ENCODE data around the gene LSM7. TPM values are rescaled to one million over a fixed set of nuclear protein-coding genes. Genes with fewer than 3 reads are reported as not detected.

LSM7 gene
- total and polyA plus RNA-seq, 2 of the 13 experiments (the other 11 are each of a cell fraction or from before 2014, with no cell fraction given): 140 to 205 TPM

DNA sequence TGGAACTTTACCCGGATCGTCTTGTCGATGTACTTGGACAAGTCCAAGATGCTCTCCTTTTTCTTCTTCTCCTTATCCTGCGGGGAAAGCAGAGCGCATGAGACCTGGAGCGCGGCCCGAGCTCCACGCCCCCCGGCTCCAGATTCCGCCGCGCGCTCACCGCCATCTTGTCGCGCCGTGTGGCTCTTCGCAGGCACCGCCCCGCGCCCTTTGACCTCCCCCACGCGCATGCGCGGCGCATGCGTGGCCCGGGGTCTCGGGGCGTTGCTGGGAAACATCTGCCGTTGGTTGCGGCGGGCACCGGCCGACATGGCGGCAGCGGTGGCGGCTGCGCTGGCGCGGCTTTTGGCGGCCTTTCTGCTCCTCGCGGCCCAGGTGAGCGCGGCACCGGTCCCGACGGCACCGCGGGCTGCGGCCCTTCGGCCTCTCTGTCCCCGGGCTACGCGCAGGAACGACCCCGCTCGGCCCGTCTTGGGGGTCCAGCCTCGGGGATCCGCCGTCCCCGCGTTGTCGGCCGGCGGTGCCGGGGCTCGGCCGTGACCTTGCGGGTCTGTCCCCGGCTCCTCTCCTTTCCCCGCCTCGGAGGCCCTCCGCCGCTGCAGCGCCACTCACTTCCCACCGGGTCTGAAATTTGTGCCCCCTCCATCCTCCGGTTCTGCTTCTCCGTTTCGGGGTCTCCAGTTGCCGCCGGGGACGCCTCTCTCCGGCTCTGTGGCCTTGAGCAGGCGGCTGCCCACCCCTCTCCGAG is at the start of gene LSM7, which contains the start of gene SPPL2B (continued):
- TF ChIP-seq, protein P1, sequence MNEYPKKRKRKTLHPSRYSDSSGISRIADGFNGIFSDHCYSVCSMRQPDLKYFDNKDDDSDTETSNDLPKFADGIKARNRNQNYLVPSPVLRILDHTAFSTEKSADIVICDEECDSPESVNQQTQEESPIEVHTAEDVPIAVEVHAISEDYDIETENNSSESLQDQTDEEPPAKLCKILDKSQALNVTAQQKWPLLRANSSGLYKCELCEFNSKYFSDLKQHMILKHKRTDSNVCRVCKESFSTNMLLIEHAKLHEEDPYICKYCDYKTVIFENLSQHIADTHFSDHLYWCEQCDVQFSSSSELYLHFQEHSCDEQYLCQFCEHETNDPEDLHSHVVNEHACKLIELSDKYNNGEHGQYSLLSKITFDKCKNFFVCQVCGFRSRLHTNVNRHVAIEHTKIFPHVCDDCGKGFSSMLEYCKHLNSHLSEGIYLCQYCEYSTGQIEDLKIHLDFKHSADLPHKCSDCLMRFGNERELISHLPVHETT (CRISPR knock-in tag; conservative IDR thresholded peaks at IDR 0.05): 0 out of 2 replicates have a peak, but pooled peaks have one; percentile 36
- TF ChIP-seq ZSCAN30 (CRISPR knock-in tag; IDR thresholded peaks at IDR 0.05) (no peak), ZNF766 (CRISPR knock-in tag; IDR thresholded peaks at IDR 0.05; ENCODE audit: borderline replicate concordance) (no peak), NFYC (CRISPR knock-in tag; IDR thresholded peaks at IDR 0.05) (no peak), ZNF329 (CRISPR knock-in tag; IDR thresholded peaks at IDR 0.05; ENCODE audit: low read depth) (no peak), PAX8 (CRISPR knock-in tag; IDR thresholded peaks at IDR 0.05; ENCODE audit: borderline replicate concordance) (no peak), POLR2AphosphoS5 (IDR thresholded peaks at IDR 0.05; ENCODE audit: low read depth, low read length) (peak; percentile 87), GPN1 (CRISPR knock-in tag; IDR thresholded peaks at IDR 0.05; ENCODE audit: borderline replicate concordance) (no peak), DPF2 (CRISPR knock-in tag; IDR thresholded peaks at IDR 0.05; ENCODE audit: borderline replicate concordance, low read depth) (no peak), ZNF768 (CRISPR knock-in tag; IDR thresholded peaks at IDR 0.05) (no peak)
- TF ChIP-seq, protein P2, sequence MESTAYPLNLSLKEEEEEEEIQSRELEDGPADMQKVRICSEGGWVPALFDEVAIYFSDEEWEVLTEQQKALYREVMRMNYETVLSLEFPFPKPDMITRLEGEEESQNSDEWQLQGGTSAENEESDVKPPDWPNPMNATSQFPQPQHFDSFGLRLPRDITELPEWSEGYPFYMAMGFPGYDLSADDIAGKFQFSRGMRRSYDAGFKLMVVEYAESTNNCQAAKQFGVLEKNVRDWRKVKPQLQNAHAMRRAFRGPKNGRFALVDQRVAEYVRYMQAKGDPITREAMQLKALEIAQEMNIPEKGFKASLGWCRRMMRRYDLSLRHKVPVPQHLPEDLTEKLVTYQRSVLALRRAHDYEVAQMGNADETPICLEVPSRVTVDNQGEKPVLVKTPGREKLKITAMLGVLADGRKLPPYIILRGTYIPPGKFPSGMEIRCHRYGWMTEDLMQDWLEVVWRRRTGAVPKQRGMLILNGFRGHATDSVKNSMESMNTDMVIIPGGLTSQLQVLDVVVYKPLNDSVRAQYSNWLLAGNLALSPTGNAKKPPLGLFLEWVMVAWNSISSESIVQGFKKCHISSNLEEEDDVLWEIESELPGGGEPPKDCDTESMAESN (CRISPR knock-in tag; conservative IDR thresholded peaks at IDR 0.05): peak; percentile 56; the same call in 1 of the 2 replicates
- TF ChIP-seq, protein P3, sequence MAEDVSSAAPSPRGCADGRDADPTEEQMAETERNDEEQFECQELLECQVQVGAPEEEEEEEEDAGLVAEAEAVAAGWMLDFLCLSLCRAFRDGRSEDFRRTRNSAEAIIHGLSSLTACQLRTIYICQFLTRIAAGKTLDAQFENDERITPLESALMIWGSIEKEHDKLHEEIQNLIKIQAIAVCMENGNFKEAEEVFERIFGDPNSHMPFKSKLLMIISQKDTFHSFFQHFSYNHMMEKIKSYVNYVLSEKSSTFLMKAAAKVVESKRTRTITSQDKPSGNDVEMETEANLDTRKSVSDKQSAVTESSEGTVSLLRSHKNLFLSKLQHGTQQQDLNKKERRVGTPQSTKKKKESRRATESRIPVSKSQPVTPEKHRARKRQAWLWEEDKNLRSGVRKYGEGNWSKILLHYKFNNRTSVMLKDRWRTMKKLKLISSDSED (CRISPR knock-in tag; IDR thresholded peaks at IDR 0.05): no peak
- TF ChIP-seq, protein P4, sequence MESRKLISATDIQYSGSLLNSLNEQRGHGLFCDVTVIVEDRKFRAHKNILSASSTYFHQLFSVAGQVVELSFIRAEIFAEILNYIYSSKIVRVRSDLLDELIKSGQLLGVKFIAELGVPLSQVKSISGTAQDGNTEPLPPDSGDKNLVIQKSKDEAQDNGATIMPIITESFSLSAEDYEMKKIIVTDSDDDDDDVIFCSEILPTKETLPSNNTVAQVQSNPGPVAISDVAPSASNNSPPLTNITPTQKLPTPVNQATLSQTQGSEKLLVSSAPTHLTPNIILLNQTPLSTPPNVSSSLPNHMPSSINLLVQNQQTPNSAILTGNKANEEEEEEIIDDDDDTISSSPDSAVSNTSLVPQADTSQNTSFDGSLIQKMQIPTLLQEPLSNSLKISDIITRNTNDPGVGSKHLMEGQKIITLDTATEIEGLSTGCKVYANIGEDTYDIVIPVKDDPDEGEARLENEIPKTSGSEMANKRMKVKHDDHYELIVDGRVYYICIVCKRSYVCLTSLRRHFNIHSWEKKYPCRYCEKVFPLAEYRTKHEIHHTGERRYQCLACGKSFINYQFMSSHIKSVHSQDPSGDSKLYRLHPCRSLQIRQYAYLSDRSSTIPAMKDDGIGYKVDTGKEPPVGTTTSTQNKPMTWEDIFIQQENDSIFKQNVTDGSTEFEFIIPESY (CRISPR knock-in tag; IDR thresholded peaks at IDR 0.05): 0 out of 2 replicates have a peak, but pooled peaks have one; percentile 25
- TF ChIP-seq, protein P5, sequence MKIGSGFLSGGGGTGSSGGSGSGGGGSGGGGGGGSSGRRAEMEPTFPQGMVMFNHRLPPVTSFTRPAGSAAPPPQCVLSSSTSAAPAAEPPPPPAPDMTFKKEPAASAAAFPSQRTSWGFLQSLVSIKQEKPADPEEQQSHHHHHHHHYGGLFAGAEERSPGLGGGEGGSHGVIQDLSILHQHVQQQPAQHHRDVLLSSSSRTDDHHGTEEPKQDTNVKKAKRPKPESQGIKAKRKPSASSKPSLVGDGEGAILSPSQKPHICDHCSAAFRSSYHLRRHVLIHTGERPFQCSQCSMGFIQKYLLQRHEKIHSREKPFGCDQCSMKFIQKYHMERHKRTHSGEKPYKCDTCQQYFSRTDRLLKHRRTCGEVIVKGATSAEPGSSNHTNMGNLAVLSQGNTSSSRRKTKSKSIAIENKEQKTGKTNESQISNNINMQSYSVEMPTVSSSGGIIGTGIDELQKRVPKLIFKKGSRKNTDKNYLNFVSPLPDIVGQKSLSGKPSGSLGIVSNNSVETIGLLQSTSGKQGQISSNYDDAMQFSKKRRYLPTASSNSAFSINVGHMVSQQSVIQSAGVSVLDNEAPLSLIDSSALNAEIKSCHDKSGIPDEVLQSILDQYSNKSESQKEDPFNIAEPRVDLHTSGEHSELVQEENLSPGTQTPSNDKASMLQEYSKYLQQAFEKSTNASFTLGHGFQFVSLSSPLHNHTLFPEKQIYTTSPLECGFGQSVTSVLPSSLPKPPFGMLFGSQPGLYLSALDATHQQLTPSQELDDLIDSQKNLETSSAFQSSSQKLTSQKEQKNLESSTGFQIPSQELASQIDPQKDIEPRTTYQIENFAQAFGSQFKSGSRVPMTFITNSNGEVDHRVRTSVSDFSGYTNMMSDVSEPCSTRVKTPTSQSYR (CRISPR knock-in tag; IDR thresholded peaks at IDR 0.05; ENCODE audit: borderline replicate concordance): no peak
- TF ChIP-seq, protein P6, sequence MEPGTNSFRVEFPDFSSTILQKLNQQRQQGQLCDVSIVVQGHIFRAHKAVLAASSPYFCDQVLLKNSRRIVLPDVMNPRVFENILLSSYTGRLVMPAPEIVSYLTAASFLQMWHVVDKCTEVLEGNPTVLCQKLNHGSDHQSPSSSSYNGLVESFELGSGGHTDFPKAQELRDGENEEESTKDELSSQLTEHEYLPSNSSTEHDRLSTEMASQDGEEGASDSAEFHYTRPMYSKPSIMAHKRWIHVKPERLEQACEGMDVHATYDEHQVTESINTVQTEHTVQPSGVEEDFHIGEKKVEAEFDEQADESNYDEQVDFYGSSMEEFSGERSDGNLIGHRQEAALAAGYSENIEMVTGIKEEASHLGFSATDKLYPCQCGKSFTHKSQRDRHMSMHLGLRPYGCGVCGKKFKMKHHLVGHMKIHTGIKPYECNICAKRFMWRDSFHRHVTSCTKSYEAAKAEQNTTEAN (CRISPR knock-in tag; conservative IDR thresholded peaks at IDR 0.05): no peak

Measured in HepG2 (cell line).